GM18868 (cell line): ENCODE data around the gene PMS2.
"Not testable (repeated sequence)": the region's sequence is repeated elsewhere in the genome, so short reads cannot be mapped to it uniquely, and the experiment has no call there.

ENCODE experiments used
- ATAC-seq: cut with Tn5 transposase; IDR thresholded peaks from one replicate; pipeline ENCODE4 v1.9.1; 2021; ENCODE audit warnings: mild to moderate bottlenecking, moderate library complexity; ENCODE audit not compliant: unreplicated experiment

The PMS2 gene

DNA sequence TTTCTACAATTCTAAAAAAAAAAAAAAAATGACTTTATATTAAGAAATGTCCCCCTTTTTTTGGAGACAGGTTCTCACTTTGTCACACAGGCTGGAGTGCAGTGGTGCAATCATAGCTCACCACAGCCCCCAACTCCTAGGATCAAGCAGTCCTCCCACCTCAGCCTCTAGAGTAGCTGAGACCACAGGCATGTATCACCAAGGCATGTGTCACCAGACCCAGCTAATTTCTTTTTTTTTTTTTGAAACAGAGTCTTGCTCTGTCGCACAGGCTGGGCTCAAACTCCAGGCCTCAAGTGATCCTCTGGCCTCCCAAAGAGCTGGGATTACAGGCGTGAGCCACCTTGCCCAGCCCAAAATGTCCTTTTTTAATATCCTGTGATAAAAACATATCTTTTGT, 84.7 kb downstream of the PMS2 start:
- ATAC-seq: not testable (repeated sequence)
